Sciatic nerve (tissue), 2 donors: ENCODE results near the gene RPRD2. TPM values are rescaled to one million over a fixed set of nuclear protein-coding genes. Genes with fewer than 3 reads are reported as not detected.
"Not testable (repeated sequence)": the region's sequence is repeated elsewhere in the genome, so short reads cannot be mapped to it uniquely, and the experiment has no call there.

Experiments
- ATAC-seq: fragments of 200-7000 bp; cut with Tn5 transposase; one replicate; pipeline ENCODE4 v1.9.1; 2020; ENCODE audit warnings: mild to moderate bottlenecking, moderate library complexity
- DNase-seq: peaks from one replicate; pipeline ENCODE4 v3.0.0-alpha.2; 2020; ENCODE audit warnings: low spot score
- intact Hi-C: fragments of 100-400 bp; cut with DNase I; formaldehyde crosslinking; loops from one replicate; pipeline ENCODE4 v1.14.2; 2022
- total RNA-seq: library from RNA; stranded (reverse); fragmentation: NEBNext Ultra II Directional; extraction: Animal tissue kit (Norgen Biotek cat#: 25700); gene quantifications from one replicate; pipeline ENCODE4 v1.2.1, GENCODE V29; 2021
- donor health status: DM: no; HTN: no; CAD: no.
- donor health status: DM: no; HTN: no; CAD: no.

The RPRD2 gene
- total RNA-seq, 1 donor from 2014 or later = 42.8 TPM

DNA sequence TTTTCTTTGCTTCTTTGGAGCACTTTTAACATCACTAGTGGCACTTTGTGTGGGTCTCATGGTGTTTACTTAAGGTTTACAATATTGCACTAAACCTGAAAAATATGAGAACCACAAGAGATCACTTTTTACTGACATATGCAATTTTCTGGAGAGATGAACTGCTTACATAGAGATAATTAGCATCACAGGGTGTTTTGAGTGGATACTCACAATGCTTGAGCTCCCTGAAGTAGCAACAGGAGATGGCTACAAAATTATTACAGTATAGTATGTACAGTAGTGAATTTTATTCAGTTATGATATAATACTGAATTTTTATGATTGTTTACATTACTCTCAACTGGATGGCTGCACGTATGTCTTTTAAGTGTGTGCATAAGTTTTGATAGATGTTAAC, 22.6 kb downstream of the RPRD2 start:
- intact Hi-C loops = no loop called here
- no peak for ATAC-seq

DNA sequence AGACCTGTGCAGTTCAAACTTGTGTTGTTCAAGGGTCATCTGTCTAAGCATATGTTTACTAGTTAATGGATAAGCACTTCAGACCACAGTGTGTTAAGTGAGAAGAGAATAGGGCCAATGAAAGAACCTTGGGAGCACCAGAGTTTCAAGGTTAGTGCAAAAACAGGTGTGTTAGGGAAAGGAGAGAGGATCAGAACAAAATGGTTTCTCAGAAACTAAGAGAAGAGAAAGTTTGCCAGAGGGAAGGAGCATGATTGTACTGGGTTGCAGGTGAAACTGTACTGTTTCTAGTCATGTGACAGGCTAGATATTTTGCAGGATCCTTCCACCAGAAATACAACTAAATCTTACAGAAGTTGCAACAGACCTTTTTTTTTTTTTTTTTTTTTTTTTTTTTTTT, 23.3 kb downstream of the RPRD2 start:
- DNase-seq (no peak), ATAC-seq (no peak)
- intact Hi-C loops = no loop called here

More for the DNA sequence above, 22.6 kb downstream of the RPRD2 start:
- DNase-seq = no peak

- DNase-seq = no peak
- intact Hi-C loops = no loop called here
- no peak for ATAC-seq
Measured at GRCh38 chr1:150388241-150388640, 24.3 kb downstream of the RPRD2 start.

DNA sequence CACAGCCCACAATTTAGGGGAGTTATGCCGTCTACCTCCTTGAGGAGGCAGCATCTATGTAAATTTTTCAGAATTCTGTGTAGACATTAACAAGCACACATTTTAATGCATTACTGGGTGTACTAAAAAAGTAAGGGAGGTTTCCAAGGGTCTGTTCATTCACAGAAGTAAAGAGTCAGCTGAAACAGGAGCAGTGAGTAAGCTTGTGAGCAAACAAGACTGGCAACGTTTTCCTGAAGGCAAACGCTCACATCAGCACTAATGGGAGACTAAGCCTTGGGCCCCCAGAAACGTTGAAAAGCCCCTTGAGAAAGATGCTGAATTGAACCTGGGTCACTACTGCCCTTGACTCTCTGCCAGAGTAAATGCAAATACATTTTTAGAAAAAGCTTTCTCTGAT, 25.7 kb downstream of the RPRD2 start:
- ATAC-seq = no peak

DNA sequence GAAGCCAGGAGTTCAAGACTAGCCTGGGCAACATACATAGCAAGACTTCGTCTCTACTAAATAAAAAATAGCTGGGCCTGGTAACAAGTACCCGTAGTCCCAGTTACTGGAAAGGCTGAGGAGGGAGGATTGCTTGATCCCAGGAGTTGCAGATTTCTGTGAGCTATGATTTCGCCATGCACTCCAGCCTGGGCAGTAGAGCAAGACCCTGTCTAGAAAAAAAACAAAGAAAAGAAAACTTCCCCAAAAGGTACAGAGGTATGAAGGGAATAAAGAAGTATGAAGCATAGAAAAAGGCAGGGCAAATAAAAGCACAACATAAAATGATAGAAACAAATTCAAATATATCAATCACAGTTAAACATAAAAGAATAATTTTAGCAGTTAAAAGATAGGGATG, 28.7 kb downstream of the RPRD2 start:
- intact Hi-C loops = no loop called here
- no peak for DNase-seq
- no peak for ATAC-seq

More for the DNA sequence above, 25.7 kb downstream of the RPRD2 start:
- intact Hi-C loops = no loop called here
- no peak for DNase-seq

GRCh38 chr1:150395115-150395514, 31.2 kb downstream of the RPRD2 start:
- DNase-seq, intact Hi-C loops, ATAC-seq: not testable (repeated sequence)

GRCh38 chr1:150397392-150398032, 33.6 kb downstream of the RPRD2 start:
- intact Hi-C loops = no loop called here
- DNase-seq (no peak), ATAC-seq (no peak)

GRCh38 chr1:150404465-150404864, 40.5 kb downstream of the RPRD2 start:
- ATAC-seq (no peak), DNase-seq (no peak)
- intact Hi-C loops = no loop called here

DNA sequence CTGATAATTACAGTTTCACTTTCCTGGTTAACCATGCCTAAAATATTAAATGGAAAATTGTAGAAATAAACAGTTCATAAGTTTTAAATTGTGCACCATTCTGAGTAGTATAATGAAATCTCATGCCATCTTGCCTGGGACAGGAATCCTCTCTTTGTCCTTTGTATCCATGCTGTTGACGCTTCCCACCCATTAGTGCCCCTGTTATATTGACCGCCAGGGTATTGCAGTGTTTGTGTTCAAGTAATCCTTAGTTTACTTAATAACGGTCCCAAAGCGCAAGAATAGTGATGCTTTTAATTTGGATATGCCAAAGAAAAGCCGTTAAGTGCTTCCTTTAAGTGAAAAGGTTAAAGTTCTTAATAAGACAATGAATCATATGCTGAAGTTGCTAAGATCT, 41.7 kb downstream of the RPRD2 start:
- ATAC-seq (no peak), DNase-seq (no peak)
- intact Hi-C loops = no loop called here

- DNase-seq = no peak
- ATAC-seq = no peak
- intact Hi-C loops = no loop called here
Measured at GRCh38 chr1:150406483-150406882, 42.5 kb downstream of the RPRD2 start.

- intact Hi-C loops = no loop called here
- no peak for DNase-seq
- no peak for ATAC-seq
Measured at GRCh38 chr1:150407330-150407729, 43.4 kb downstream of the RPRD2 start.

- no peak for DNase-seq
- intact Hi-C loops = no loop called here
- no peak for ATAC-seq
Measured at GRCh38 chr1:150408800-150409199, 44.9 kb downstream of the RPRD2 start.

- DNase-seq = no peak
- ATAC-seq = no peak
- intact Hi-C loops = no loop called here
Measured at GRCh38 chr1:150409504-150410362, 45.8 kb downstream of the RPRD2 start.

GRCh38 chr1:150410582-150411101, 46.7 kb downstream of the RPRD2 start:
- intact Hi-C loops = no loop called here
- ATAC-seq (peak; percentile 84), DNase-seq (no peak)

DNA sequence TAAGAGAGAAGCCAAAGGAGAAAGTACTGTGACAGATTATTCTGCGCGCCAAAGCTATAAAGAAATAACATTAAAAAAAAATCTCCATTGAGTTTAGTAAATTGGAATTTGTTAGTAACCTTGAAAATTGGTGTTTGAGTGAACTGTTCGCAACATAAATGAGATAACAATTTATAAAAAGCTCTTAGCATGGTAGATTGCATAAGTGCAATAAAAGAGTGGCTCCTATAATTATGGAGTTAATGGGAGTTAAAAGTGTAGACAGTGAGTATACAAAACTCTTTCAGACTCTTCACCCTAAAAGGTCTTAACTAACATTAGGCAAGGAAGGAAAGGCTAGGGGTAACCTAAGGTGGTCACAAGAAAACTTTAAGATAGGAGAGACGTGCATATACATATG, 50.6 kb downstream of the RPRD2 start:
- DNase-seq (no peak), ATAC-seq (no peak)
- intact Hi-C loops = no loop called here

- intact Hi-C loops = no loop called here
- ATAC-seq (no peak), DNase-seq (no peak)
Measured at GRCh38 chr1:150415800-150416199, 51.9 kb downstream of the RPRD2 start.

DNA sequence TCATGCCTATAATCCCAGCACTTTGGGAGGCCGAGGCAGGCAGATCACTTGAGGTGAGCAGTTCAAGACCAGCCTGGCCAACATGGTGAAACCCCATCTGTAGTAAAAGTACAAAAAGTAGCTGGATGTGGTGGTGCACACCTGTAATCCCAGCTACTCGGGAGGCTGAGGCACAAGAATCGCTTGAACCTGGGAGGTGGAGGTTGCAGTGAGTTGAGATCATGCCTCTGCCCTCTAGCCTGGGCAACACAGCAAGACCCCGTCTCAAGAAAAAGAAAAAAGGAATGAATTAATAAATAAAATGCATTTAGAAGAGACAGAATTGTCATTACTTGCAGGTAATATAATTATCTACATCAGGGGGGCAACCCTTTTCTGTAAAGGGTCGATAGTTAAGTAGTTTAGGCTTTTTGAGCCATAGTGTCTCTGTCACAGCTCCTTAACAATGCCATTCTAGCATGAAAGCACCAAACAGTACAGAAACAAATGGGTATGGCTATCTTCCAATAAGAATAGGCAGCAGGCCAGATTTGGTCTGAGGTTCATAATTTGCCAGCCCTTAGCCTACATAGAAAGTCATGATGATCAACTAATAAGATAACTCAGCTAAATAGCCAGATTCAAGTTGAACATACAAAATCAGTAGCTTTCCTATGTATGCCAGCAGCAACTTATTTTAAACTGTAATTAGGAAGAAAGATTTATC, 56.8 kb downstream of the RPRD2 start:
- intact Hi-C loops = no loop called here
- DNase-seq (no peak), ATAC-seq (no peak)

DNA sequence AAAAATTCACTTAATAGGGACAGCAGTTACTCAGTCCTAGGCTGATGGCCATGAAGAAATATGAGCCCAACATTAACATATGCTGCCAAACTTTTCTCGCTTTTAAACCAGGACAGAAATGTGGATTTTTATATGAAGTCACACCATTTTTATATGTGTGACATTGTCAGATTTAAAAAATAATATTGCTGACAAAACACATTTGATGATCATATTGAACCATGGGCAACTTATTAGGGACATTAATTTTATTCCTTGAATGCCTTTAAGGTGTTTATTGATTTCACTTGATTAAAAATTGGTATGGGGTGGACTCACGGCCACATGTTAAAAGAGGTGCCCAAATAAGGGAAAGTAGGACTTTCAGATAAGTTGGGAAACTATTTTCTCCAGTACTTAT, 58.6 kb downstream of the RPRD2 start:
- ATAC-seq (no peak), DNase-seq (no peak)
- intact Hi-C loops = no loop called here

DNA sequence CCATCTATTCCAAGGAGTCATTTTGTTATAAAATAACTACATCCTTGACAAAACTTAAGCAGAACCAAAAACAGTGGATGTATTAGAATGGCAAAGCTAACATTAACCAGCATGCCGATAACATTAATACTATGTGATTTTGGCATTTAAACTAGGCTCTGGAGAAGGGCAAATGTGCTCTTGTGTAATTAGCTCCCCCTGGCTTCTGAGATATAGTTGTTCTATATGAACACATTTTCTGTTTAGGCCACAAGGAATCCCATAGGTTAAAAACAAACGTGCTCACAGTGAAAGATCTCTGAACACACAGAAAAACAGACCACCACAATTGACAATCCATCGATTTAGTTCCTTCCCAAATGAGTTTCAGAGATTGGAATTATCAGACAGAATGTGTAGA, 65.9 kb downstream of the RPRD2 start:
- ATAC-seq (no peak), DNase-seq (no peak)
- intact Hi-C loops = no loop called here

- intact Hi-C loops = no loop called here
- no peak for ATAC-seq
- DNase-seq = no peak
Measured at GRCh38 chr1:150441121-150441520, 77.2 kb downstream of the RPRD2 start.
